ENCODE measurements around the gene MRPS15.

MRPS15 gene

GRCh38 chr1:36408479-36408878 lies 55.7 kb downstream of the MRPS15 start:
- H3K4me3 ChIP-seq (ENCODE audit: low read depth, low read length) = no peak overlapping the region
- TF ChIP-seq CTCF (IDR thresholded peaks at IDR 0.05; ENCODE audit: borderline replicate concordance, insufficient read depth, low read depth, low read length) = no peak

GRCh38 chr1:36406440-36406839 lies 57.7 kb downstream of the MRPS15 start:
- H3K4me3 ChIP-seq (ENCODE audit: low read depth, low read length) = no peak overlapping the region
- TF ChIP-seq CTCF (IDR thresholded peaks at IDR 0.05; ENCODE audit: borderline replicate concordance, insufficient read depth, low read depth, low read length) = no peak

Data from GM12875 (cell line).